ENCODE data around the gene RNF123. TPM values are rescaled to one million over a fixed set of nuclear protein-coding genes. Genes with fewer than 3 reads are reported as not detected.

RNF123 gene
- total RNA-seq, 2 donors from 2014 or later, result 18.4 to 28.7 TPM

DNA sequence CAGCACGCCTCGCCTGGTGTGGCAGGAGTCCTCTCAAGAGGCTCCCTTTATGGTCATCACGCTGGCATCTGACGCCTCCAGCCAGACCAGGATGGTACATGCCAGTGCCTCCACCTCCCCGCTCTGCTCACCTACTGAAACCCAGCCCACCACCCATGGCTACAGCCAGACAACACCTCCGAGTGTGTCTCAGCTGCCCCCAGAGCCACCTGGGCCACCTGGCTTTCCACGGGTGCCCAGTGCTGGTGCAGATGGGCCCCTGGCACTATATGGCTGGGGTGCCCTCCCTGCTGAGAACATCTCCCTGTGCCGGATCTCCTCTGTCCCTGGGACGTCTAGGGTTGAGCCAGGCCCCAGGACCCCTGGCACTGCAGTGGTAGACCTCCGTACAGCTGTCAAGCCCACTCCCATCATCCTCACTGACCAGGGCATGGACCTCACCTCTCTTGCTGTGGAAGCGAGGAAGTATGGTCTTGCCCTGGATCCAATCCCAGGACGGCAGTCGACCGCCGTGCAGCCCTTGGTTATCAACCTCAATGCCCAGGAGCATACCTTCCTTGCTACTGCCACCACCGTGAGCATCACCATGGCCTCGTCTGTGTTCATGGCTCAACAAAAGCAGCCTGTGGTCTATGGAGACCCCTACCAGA is 35.1 kb upstream of the RNF123 start:
- H3K27me3 ChIP-seq, result no peaks in the 10 kb centered on the region
- no peak overlapping the region for H3K27ac ChIP-seq
- H3K4me1 ChIP-seq, result no peaks in the 10 kb centered on the region
- WGBS, 2 donors, result 75 to 89% methylated on average over 10 to 16 of the region's 17 CpGs
- H3K4me3 ChIP-seq, result no peak overlapping the region
- DNase-seq, result no peak
- intact Hi-C loops (cut with DNase I), result no loop called here
- H3K9me3 ChIP-seq, result no peaks in the 10 kb centered on the region
- H3K36me3 ChIP-seq (replicated peaks in 1 of 2; ENCODE audit: insufficient read depth in 1 of 2, low read depth in 2 of 2), result no peaks in the 10 kb centered on the region
- no peak for ATAC-seq
- no peak for TF ChIP-seq POLR2A (IDR thresholded peaks at IDR 0.05)
- TF ChIP-seq, protein P1, sequence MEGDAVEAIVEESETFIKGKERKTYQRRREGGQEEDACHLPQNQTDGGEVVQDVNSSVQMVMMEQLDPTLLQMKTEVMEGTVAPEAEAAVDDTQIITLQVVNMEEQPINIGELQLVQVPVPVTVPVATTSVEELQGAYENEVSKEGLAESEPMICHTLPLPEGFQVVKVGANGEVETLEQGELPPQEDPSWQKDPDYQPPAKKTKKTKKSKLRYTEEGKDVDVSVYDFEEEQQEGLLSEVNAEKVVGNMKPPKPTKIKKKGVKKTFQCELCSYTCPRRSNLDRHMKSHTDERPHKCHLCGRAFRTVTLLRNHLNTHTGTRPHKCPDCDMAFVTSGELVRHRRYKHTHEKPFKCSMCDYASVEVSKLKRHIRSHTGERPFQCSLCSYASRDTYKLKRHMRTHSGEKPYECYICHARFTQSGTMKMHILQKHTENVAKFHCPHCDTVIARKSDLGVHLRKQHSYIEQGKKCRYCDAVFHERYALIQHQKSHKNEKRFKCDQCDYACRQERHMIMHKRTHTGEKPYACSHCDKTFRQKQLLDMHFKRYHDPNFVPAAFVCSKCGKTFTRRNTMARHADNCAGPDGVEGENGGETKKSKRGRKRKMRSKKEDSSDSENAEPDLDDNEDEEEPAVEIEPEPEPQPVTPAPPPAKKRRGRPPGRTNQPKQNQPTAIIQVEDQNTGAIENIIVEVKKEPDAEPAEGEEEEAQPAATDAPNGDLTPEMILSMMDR (IDR thresholded peaks at IDR 0.05), result no peak

DNA sequence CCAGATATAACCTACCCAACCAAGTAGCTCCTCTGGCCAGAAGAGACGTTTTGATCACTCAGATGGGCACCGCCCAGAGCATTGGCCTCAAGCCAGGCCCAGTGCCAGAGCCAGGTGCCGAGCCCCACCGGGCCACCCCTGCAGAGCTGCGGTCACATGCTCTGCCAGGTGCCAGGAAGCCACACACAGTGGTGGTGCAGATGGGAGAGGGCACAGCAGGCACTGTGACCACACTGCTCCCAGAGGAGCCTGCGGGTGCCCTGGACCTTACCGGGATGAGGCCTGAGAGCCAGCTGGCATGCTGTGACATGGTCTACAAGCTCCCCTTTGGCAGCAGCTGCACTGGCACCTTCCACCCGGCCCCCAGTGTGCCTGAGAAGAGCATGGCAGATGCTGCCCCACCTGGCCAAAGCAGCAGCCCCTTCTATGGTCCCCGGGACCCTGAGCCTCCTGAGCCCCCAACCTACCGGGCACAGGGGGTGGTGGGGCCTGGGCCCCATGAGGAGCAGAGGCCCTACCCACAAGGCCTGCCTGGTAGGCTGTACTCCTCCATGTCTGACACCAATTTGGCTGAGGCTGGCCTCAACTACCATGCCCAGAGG is 34.3 kb upstream of the RNF123 start:
- Histone ChIP-seq H3K4me3 (no peak overlapping the region), H3K36me3 (replicated peaks in 1 of 2; ENCODE audit: insufficient read depth in 1 of 2, low read depth in 2 of 2) (no peaks in the 10 kb centered on the region), H3K9me3 (no peaks in the 10 kb centered on the region), H3K27me3 (no peaks in the 10 kb centered on the region), H3K4me1 (no peaks in the 10 kb centered on the region), H3K27ac (no peak overlapping the region)
- intact Hi-C loops (cut with DNase I), result no loop called here
- DNase-seq (peak in 1 of 4 donors; percentile 28), ATAC-seq (no peak)
- no peak for TF ChIP-seq POLR2A (IDR thresholded peaks at IDR 0.05)
- TF ChIP-seq, protein P1 (IDR thresholded peaks at IDR 0.05), result no peak
- 69 to 73% methylated on average over 3 to 10 of the region's 10 CpGs for WGBS, 2 donors

DNA sequence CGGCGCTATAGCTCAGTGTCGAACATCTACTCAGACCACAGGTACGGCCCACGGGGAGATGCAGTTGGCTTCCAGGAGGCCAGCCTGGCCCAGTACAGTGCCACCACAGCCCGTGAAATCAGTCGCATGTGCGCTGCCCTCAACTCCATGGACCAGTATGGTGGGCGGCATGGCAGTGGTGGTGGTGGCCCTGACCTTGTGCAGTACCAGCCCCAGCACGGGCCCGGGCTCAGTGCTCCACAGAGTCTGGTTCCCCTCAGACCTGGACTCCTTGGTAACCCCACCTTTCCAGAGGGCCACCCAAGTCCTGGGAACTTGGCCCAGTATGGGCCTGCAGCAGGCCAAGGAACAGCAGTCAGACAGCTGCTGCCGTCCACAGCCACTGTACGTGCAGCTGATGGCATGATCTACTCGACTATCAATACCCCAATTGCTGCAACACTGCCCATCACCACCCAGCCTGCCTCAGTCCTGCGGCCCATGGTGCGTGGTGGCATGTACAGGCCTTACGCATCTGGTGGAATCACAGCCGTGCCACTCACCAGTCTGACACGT is 33.5 kb upstream of the RNF123 start:
- Histone ChIP-seq H3K27ac (no peak overlapping the region), H3K4me1 (peaks cover 1% of the 10 kb centered on the region), H3K9me3 (no peaks in the 10 kb centered on the region), H3K27me3 (no peaks in the 10 kb centered on the region), H3K36me3 (replicated peaks in 1 of 2; ENCODE audit: insufficient read depth in 1 of 2, low read depth in 2 of 2) (no peaks in the 10 kb centered on the region), H3K4me3 (no peak overlapping the region)
- DNase-seq (no peak), ATAC-seq (no peak)
- TF ChIP-seq, protein P1 (IDR thresholded peaks at IDR 0.05), result no peak
- TF ChIP-seq POLR2A (IDR thresholded peaks at IDR 0.05), result no peak
- intact Hi-C loops (cut with DNase I), result no loop called here
- WGBS, 2 donors, result 92 to 98% methylated on average over 11 to 15 of the region's 19 CpGs

DNA sequence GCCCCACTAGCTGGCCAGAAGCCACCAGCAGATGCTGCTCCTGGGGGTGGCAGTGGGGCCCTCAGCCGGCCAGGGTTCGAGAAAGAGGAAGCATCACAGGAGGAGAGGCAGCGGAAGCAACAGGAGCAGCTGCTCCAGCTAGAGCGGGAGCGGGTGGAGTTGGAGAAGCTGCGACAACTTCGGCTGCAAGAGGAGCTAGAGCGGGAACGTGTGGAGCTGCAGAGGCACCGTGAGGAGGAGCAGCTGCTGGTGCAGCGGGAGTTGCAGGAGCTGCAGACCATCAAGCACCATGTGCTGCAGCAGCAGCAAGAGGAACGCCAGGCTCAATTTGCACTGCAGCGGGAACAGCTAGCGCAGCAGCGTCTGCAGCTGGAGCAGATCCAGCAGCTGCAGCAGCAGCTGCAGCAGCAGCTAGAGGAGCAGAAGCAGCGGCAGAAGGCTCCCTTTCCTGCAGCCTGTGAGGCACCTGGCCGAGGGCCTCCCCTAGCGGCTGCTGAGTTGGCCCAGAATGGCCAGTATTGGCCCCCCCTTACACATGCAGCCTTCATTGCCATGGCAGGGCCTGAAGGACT is 32.7 kb upstream of the RNF123 start:
- TF ChIP-seq POLR2A (IDR thresholded peaks at IDR 0.05), result no peak
- TF ChIP-seq, protein P1 (IDR thresholded peaks at IDR 0.05), result no peak
- no peaks in the 10 kb centered on the region for H3K27me3 ChIP-seq
- H3K4me1 ChIP-seq, result peaks cover 8% of the 10 kb centered on the region
- no peak for ATAC-seq
- no peak overlapping the region for H3K4me3 ChIP-seq
- no peaks in the 10 kb centered on the region for H3K9me3 ChIP-seq
- DNase-seq, result no peak
- no peak overlapping the region for H3K27ac ChIP-seq
- H3K36me3 ChIP-seq (replicated peaks in 1 of 2; ENCODE audit: insufficient read depth in 1 of 2, low read depth in 2 of 2), result no peaks in the 10 kb centered on the region
- WGBS, 2 donors, result 58 to 74% methylated on average over 17 to 18 of the region's 18 CpGs
- intact Hi-C loops (cut with DNase I), result no loop called here
